ENCODE data around the gene CYTH2.

CYTH2 gene

GRCh38 chr19:48469289-48469881 is at the start of gene CYTH2:
TSS of gene CYTH2 (plus strand) at chr19:48469369. CDS start at chr19:48469508, 139 bp downstream.
- peak; percentile 80 for DNase-seq

DNA sequence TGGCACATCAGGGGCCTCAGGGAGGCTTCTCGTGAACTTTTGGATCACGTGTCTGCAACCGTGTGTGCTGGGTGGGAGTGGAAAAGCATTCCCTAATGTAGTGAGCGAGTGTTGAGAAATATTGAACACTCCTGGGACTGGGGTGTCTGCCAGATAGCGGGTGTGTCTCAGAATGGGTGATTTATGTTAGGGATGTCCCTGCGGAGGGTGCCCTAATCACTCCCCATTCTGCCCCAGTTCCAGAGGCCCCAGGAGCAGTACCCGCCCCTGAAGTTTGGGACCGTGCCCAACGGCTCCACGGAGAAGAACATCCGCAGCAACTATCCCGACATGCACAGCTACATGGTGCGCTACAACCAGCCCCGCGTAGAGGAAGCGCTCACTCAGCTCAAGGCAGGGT is 47.6 kb upstream of the CYTH2 start:
- DNase-seq, result peak; percentile 13

DNA sequence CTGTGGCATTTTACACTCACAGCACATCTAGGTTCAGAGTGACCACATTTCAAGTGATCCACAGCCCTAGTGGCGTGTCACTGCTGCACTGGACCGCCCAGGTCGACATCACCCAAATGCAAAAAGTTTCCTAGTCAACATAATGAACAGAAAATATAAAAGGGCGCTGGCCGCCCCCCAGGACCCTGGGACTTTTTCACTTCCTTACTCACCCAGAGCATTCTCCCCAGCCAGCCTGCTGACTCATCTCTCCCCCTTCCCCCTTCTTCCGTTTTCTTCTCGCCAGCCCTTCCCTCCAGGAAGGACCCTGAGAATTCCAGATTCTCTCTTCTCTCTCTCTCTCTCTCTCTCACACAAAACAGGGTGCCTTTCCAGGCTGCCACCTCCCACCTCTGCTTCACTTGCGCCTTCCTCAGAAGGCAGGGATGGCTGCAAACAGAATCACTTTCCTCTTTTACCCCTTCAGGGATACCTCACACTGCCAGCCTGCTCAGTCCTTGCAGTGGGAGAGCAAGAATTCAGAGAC is 44.4 kb upstream of the CYTH2 start:
- DNase-seq, result peak; percentile 78

GRCh38 chr19:48428670-48429069 is 40.5 kb upstream of the CYTH2 start:
- no peak for DNase-seq

- no peak for DNase-seq
Measured at GRCh38 chr19:48433337-48433736, 35.8 kb upstream of the CYTH2 start.

- DNase-seq, result no peak
Measured at GRCh38 chr19:48436586-48436985, 32.6 kb upstream of the CYTH2 start.

GRCh38 chr19:48441360-48442050 is 27.7 kb upstream of the CYTH2 start:
- DNase-seq, result no peak

GRCh38 chr19:48442116-48443035 is 26.8 kb upstream of the CYTH2 start:
- no peak for DNase-seq

DNA sequence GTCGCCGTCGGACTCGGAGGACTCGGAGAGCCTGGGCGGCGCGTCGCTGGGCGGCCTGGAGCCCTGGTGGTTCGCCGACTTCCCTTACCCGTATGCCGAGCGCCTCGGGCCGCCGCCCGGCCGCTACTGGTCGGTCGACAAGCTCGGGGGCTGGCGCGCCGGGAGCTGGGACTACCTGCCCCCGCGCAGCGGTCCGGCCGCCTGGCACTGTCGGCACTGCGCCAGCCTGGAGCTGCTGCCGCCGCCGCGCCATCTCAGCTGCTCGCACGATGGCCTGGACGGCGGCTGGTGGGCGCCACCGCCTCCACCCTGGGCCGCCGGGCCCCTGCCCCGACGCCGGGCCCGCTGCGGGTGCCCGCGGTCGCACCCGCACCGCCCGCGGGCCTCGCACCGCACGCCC is 25.9 kb upstream of the CYTH2 start:
- no peak for DNase-seq

GRCh38 chr19:48443731-48444128 is 25.4 kb upstream of the CYTH2 start:
- DNase-seq, result no peak

GRCh38 chr19:48444129-48444935 is 24.8 kb upstream of the CYTH2 start:
- no peak for DNase-seq

DNA sequence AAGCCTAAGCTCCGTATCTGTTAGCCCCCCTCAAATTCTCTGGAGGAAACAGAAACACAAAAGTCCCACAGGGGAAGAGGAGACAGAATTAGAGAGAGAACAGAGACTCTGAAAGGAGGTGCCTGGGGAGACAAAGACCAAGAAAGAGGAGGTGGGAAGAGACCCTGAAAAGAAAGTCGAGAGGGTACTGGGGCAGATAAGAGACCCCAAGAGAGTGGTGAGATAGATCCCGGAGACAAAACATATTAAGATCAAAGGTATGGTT is 24.3 kb upstream of the CYTH2 start:
- no peak for DNase-seq

DNA sequence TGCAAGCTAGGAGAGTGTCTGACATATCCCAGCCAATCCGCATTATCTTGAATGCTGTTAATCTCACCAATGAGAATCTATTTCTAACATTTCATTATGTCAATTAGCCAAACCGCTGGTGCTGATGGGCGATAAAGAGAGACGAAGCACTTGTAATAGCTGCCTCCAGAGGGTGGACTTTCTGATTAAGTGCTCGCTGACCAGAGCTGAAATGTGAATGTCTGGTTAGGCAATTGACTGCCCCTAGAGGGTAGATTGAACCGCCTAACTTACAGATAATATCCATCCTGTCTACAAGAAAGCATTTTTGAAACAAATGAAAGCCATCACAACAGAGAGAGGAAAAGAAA is 23.9 kb upstream of the CYTH2 start:
- peak; percentile 94 for DNase-seq

- DNase-seq, result peak; percentile 97
Measured at GRCh38 chr19:48445606-48446481, 23.3 kb upstream of the CYTH2 start, which contains the start of gene GRWD1. TSS of gene GRWD1 (plus strand) at chr19:48445983. CDS start at chr19:48446006, 23 bp downstream.

DNA sequence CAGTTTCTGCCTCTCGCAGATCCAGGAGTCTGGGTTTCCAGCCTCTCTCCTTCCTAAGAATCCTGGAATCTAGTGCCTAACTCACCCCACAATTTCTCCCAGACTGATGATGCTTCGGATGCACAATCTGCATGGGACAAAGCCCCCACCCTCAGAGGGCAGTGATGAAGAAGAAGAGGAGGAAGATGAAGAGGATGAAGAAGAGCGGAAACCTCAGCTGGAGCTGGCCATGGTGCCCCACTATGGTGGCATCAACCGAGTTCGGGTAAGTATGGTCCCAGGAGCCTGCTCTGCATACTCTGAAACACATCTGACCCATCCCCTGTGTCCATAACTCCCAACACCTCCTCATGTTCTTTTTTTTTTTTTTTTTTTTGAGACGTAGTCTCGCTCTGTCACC is 22.6 kb upstream of the CYTH2 start:
- DNase-seq, result no peak

- DNase-seq, result no peak
Measured at GRCh38 chr19:48448563-48448962, 20.6 kb upstream of the CYTH2 start.

DNA sequence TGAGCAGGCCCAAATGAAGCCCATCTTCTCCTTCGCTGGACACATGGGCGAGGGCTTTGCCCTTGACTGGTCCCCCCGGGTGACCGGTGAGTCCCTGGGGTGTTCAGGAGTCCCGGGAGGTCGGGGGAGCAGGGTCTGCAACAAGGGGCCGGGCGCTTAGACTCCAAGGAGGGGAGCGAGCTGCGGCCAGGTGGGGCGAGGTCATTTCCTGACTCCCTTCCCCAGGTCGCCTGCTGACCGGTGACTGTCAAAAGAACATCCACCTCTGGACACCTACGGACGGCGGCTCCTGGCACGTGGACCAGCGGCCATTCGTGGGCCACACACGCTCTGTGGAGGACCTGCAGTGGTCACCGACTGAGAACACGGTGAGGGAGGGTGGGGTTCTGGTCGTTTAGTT is 18.7 kb upstream of the CYTH2 start:
- no peak for DNase-seq

- no peak for DNase-seq
Measured at GRCh38 chr19:48450863-48451262, 18.3 kb upstream of the CYTH2 start.

GRCh38 chr19:48451624-48452023 is 17.5 kb upstream of the CYTH2 start:
- no peak for DNase-seq

DNA sequence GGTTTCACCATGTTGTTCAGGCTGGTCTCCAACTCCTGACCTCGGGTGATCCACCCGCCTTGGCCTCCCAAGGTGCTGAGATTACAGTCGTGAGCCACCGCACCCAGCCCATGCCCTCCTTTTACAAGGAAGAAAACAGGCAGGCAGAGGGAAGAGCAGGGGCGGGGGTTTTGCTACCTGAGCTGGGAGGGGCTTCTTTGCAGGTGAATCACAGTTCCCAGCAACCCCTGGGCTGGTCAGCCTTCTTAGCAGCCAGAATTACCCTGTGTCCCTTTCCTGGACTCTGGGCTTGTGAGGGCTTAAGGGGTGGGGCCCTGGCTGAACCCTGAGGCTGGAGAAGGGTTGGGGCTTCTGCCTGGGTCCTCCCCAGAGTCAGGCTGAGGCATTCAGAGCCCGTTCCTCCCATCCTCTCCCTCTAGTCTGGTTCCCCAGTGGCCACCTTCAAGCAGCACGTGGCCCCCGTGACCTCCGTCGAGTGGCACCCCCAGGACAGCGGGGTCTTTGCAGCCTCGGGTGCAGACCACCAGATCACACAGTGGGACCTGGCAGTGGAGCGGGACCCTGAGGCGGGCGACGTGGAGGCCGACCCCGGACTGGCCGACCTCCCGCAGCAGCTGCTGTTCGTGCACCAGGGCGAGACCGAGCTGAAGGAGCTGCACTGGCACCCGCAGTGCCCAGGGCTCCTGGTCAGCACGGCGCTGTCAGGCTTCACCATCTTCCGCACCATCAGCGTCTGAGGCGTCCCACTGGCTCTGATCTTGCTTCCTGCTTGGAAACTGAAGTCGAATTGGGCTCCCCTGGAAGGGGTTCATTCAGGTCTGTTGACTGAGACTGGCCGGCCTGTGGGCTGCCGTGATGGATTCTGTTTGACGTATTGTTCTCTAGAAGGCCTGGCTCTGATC is 16.6 kb upstream of the CYTH2 start:
- DNase-seq, result no peak

All from fibroblast of upper back skin (primary cell).